ENCODE measurements around the gene MSH3. TPM values are rescaled to one million over a fixed set of nuclear protein-coding genes. Genes with fewer than 3 reads are reported as not detected.

Gene MSH3
- total and polyA plus RNA-seq, 5 donors from 2014 or later, result 11.2 to 17.3 (median 13.3) TPM

DNA sequence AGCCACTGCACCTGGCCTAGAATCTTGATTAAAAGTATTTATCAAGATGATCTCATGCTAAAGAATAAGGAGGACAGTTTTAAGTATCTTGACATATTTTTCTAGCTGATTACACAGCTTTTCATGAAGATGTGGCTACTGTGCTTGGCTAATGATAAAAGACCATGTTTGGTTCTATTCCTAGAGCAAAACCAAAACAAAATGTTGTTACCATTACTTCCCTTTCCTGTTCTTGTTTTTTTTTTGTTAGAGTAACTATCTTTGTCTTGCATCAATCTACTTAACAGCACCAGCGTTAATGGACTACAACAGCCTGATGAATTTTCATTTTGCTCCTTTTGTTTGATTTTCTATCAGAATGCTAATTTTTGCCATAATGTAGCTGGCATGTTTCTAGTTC lies 86.5 kb downstream of the MSH3 start:
- H3K27me3 ChIP-seq (ENCODE audit: control insufficient read depth, insufficient read depth, low read length), result no peaks in the 10 kb centered on the region
- Mint-ChIP-seq H3K27me3 (no peaks in the 10 kb centered on the region), H3K9me3 (no peaks in the 10 kb centered on the region), H3K36me3 (peaks cover 38% of the 10 kb centered on the region), H3K4me1 (peaks cover 29 to 48% (median 42%) of the 10 kb centered on the region in 4 donors), H3K27ac (peak overlapping the region; percentile 61 to 94 (median 85)), H3K4me3 (peak overlapping the region; percentile 2 to 71 (median 64))
- no peaks in the 10 kb centered on the region for H3K36me3 ChIP-seq (ENCODE audit: control insufficient read depth, insufficient read depth, low read length)
- peaks cover 30% of the 10 kb centered on the region for H3K4me1 ChIP-seq (ENCODE audit: control insufficient read depth, insufficient read depth, low read length, poor library complexity, severe bottlenecking)
- peak overlapping the region; percentile 55 for H3K27ac ChIP-seq (ENCODE audit: insufficient read depth, low read length, poor library complexity, severe bottlenecking)
- ATAC-seq (ENCODE audit: low read depth in 2 of 2), result peak in 1 of 2 donors; percentile 18
- peak overlapping the region; percentile 58 for H3K4me3 ChIP-seq (ENCODE audit: low read depth, low read length)
- H3K9me3 ChIP-seq (ENCODE audit: control insufficient read depth in 2 of 2, low read length in 2 of 2), result no peaks in the 10 kb centered on the region
- peak in 1 of 3 donors; percentile 34 for DNase-seq

- Histone ChIP-seq H3K4me3 (ENCODE audit: low read depth, low read length) (no peak overlapping the region), H3K4me1 (ENCODE audit: control insufficient read depth, insufficient read depth, low read length, poor library complexity, severe bottlenecking) (peaks cover 18% of the 10 kb centered on the region), H3K9me3 (ENCODE audit: control insufficient read depth in 2 of 2, low read length in 2 of 2) (no peaks in the 10 kb centered on the region), H3K36me3 (ENCODE audit: control insufficient read depth, insufficient read depth, low read length) (peaks cover 7% of the 10 kb centered on the region), H3K27ac (ENCODE audit: insufficient read depth, low read length, poor library complexity, severe bottlenecking) (no peak overlapping the region), H3K27me3 (ENCODE audit: control insufficient read depth, insufficient read depth, low read length) (no peaks in the 10 kb centered on the region)
- Mint-ChIP-seq H3K4me1 (peaks cover 23 to 30% (median 27%) of the 10 kb centered on the region in 4 donors), H3K27me3 (no peaks in the 10 kb centered on the region), H3K9me3 (no peaks in the 10 kb centered on the region), H3K27ac (peak overlapping the region in 1 of 3 donors; percentile 67), H3K4me3 (no peak overlapping the region), H3K36me3 (peaks cover 57% of the 10 kb centered on the region)
- ATAC-seq (ENCODE audit: low read depth in 2 of 2), result no peak
- DNase-seq, result no peak
Observed at GRCh38 chr5:80744149-80744548, 89.7 kb downstream of the MSH3 start.

DNA sequence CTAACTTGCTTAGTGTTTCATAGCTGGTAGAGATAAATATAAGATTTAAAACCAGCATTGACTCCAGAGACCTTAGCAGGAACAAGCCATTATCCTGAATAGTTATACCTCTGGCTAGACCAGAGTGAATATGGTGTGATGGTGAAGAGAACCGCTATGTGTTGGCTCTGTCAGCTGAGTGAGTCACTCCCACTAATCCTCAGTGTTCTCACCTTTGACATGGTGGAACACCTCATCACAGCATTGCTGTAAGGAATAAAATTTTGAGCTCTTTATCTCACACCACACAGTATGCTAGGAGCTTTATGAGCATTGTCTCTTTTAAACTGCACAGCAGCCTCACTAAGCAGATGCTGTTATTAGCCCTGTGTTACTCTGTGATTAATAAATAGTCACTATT lies 91.0 kb downstream of the MSH3 start:
- Mint-ChIP-seq H3K27me3 (no peaks in the 10 kb centered on the region), H3K9me3 (peaks cover 0 to under 1% (median 0%) of the 10 kb centered on the region in 7 donors), H3K36me3 (peaks cover 60% of the 10 kb centered on the region), H3K27ac (peak overlapping the region in 1 of 3 donors; percentile 67), H3K4me3 (no peak overlapping the region), H3K4me1 (peaks cover 14 to 17% (median 17%) of the 10 kb centered on the region in 4 donors)
- Histone ChIP-seq H3K4me1 (ENCODE audit: control insufficient read depth, insufficient read depth, low read length, poor library complexity, severe bottlenecking) (peaks cover 18% of the 10 kb centered on the region), H3K9me3 (ENCODE audit: control insufficient read depth in 2 of 2, low read length in 2 of 2) (no peaks in the 10 kb centered on the region), H3K27me3 (ENCODE audit: control insufficient read depth, insufficient read depth, low read length) (no peaks in the 10 kb centered on the region), H3K36me3 (ENCODE audit: control insufficient read depth, insufficient read depth, low read length) (peaks cover 9% of the 10 kb centered on the region), H3K4me3 (ENCODE audit: low read depth, low read length) (no peak overlapping the region), H3K27ac (ENCODE audit: insufficient read depth, low read length, poor library complexity, severe bottlenecking) (no peak overlapping the region)
- ATAC-seq (ENCODE audit: low read depth in 2 of 2) (no peak), DNase-seq (no peak)

GRCh38 chr5:80747922-80748321 lies 93.5 kb downstream of the MSH3 start:
- Mint-ChIP-seq H3K27ac (peak overlapping the region in 1 of 3 donors; percentile 28), H3K9me3 (peaks cover 0 to 4% (median 0%) of the 10 kb centered on the region in 7 donors), H3K36me3 (peaks cover 57% of the 10 kb centered on the region), H3K4me3 (no peak overlapping the region), H3K27me3 (no peaks in the 10 kb centered on the region), H3K4me1 (peaks cover 2 to 11% (median 6%) of the 10 kb centered on the region in 4 donors)
- H3K27ac ChIP-seq (ENCODE audit: insufficient read depth, low read length, poor library complexity, severe bottlenecking), result no peak overlapping the region
- ATAC-seq (ENCODE audit: low read depth in 2 of 2) (no peak), DNase-seq (no peak)
- no peaks in the 10 kb centered on the region for H3K27me3 ChIP-seq (ENCODE audit: control insufficient read depth, insufficient read depth, low read length)
- no peak overlapping the region for H3K4me3 ChIP-seq (ENCODE audit: low read depth, low read length)
- no peaks in the 10 kb centered on the region for H3K9me3 ChIP-seq (ENCODE audit: control insufficient read depth in 2 of 2, low read length in 2 of 2)
- H3K36me3 ChIP-seq (ENCODE audit: control insufficient read depth, insufficient read depth, low read length), result peaks cover 9% of the 10 kb centered on the region
- H3K4me1 ChIP-seq (ENCODE audit: control insufficient read depth, insufficient read depth, low read length, poor library complexity, severe bottlenecking), result no peaks in the 10 kb centered on the region

DNA sequence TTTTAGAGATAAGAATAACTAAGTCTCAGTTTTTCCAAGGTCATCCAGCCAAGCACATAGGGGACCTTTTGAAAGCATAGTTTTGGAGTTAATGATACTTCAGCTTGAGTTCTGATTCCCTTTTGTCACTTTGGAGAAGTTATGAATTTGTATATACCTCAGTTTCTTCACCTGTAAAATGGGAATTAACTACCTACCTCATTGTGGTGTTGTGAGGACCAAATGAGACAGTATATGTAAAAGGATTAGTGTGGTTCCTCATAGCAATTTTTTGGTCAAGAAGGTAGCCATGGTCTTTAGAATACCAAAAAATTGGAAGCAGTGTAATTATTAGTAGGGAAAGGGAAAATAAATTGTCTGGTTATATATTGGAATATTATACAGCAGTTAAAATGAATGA lies 98.0 kb downstream of the MSH3 start:
- Mint-ChIP-seq H3K27me3 (no peaks in the 10 kb centered on the region), H3K36me3 (peaks cover 40% of the 10 kb centered on the region), H3K4me1 (peaks cover 26 to 46% (median 41%) of the 10 kb centered on the region in 4 donors), H3K9me3 (peaks cover 0 to 4% (median 0%) of the 10 kb centered on the region in 7 donors), H3K4me3 (no peak overlapping the region), H3K27ac (peak overlapping the region in 1 of 3 donors; percentile 17)
- ATAC-seq (ENCODE audit: low read depth in 2 of 2) (no peak), DNase-seq (no peak)
- Histone ChIP-seq H3K36me3 (ENCODE audit: control insufficient read depth, insufficient read depth, low read length) (peaks cover 3% of the 10 kb centered on the region), H3K4me1 (ENCODE audit: control insufficient read depth, insufficient read depth, low read length, poor library complexity, severe bottlenecking) (peaks cover 33% of the 10 kb centered on the region), H3K27ac (ENCODE audit: insufficient read depth, low read length, poor library complexity, severe bottlenecking) (no peak overlapping the region), H3K27me3 (ENCODE audit: control insufficient read depth, insufficient read depth, low read length) (no peaks in the 10 kb centered on the region), H3K4me3 (ENCODE audit: low read depth, low read length) (no peak overlapping the region), H3K9me3 (ENCODE audit: control insufficient read depth in 2 of 2, low read length in 2 of 2) (no peaks in the 10 kb centered on the region)

DNA sequence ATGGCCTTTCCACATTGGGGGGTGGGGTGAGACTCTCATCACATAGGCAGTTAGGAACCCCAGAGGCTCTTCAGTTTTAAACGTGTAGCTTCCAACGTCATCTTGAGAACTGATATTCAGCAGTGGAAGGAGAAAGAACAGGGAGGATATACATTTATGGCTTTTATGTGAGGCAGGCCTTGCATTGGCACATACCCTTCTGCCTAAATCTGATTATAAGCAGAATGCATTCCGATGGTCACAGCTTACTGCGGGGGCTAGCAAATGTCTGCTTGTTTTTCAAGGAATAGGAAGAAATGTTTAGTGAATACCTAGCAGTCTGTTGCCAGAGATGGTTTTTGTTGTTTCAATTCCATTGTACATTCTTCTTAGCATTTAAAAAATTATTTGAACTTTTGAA lies 99.3 kb downstream of the MSH3 start:
- Mint-ChIP-seq H3K27ac (peak overlapping the region in 2 of 3 donors; percentile 17 to 79), H3K4me3 (peak overlapping the region in 1 of 4 donors; percentile 49), H3K9me3 (peaks cover 0 to 4% (median 0%) of the 10 kb centered on the region in 7 donors), H3K27me3 (no peaks in the 10 kb centered on the region), H3K36me3 (peaks cover 38% of the 10 kb centered on the region), H3K4me1 (peaks cover 18 to 55% (median 51%) of the 10 kb centered on the region in 4 donors)
- DNase-seq (no peak), ATAC-seq (ENCODE audit: low read depth in 2 of 2) (no peak)
- H3K27ac ChIP-seq (ENCODE audit: insufficient read depth, low read length, poor library complexity, severe bottlenecking), result no peak overlapping the region
- H3K9me3 ChIP-seq (ENCODE audit: control insufficient read depth in 2 of 2, low read length in 2 of 2), result no peaks in the 10 kb centered on the region
- H3K27me3 ChIP-seq (ENCODE audit: control insufficient read depth, insufficient read depth, low read length), result no peaks in the 10 kb centered on the region
- peaks cover 2% of the 10 kb centered on the region for H3K36me3 ChIP-seq (ENCODE audit: control insufficient read depth, insufficient read depth, low read length)
- peaks cover 38% of the 10 kb centered on the region for H3K4me1 ChIP-seq (ENCODE audit: control insufficient read depth, insufficient read depth, low read length, poor library complexity, severe bottlenecking)
- H3K4me3 ChIP-seq (ENCODE audit: low read depth, low read length), result no peak overlapping the region

DNA sequence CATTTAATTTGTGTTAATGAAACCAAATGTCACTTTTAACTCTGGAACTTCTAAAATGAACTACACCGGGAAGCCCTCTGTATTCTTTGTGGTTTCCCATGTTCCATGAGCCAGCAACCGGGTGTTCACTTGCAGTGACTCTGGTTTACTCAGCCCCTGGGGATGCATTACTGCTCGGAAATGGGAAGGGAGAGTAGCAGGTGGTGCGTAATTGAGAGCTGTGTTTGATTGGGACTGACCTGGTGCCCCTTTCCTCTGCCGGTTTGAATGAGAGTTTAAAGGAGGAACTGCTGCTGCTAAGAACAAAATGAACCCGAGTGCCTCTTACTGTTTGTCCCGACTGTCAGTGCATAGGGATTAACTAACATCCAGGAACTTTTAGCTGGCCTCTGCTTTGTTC lies 100.4 kb downstream of the MSH3 start:
- Mint-ChIP-seq H3K4me3 (peak overlapping the region; percentile 3 to 80 (median 76)), H3K4me1 (peaks cover 20 to 66% (median 61%) of the 10 kb centered on the region in 4 donors), H3K27ac (peak overlapping the region; percentile 87 to 97 (median 91)), H3K36me3 (peaks cover 36% of the 10 kb centered on the region), H3K27me3 (no peaks in the 10 kb centered on the region), H3K9me3 (peaks cover 0 to 4% (median 0%) of the 10 kb centered on the region in 7 donors)
- H3K4me3 ChIP-seq (ENCODE audit: low read depth, low read length), result peak overlapping the region; percentile 60
- DNase-seq, result no peak
- no peaks in the 10 kb centered on the region for H3K36me3 ChIP-seq (ENCODE audit: control insufficient read depth, insufficient read depth, low read length)
- peaks cover 41% of the 10 kb centered on the region for H3K4me1 ChIP-seq (ENCODE audit: control insufficient read depth, insufficient read depth, low read length, poor library complexity, severe bottlenecking)
- no peak for ATAC-seq (ENCODE audit: low read depth in 2 of 2)
- H3K9me3 ChIP-seq (ENCODE audit: control insufficient read depth in 2 of 2, low read length in 2 of 2), result no peaks in the 10 kb centered on the region
- peak overlapping the region; percentile 72 for H3K27ac ChIP-seq (ENCODE audit: insufficient read depth, low read length, poor library complexity, severe bottlenecking)
- no peaks in the 10 kb centered on the region for H3K27me3 ChIP-seq (ENCODE audit: control insufficient read depth, insufficient read depth, low read length)

GRCh38 chr5:80755626-80756025 lies 101.2 kb downstream of the MSH3 start:
- Mint-ChIP-seq H3K4me3 (peak overlapping the region; percentile 3 to 80 (median 76)), H3K4me1 (peaks cover 27 to 73% (median 68%) of the 10 kb centered on the region in 4 donors), H3K27ac (peak overlapping the region; percentile 87 to 97 (median 91)), H3K9me3 (peaks cover 0 to 4% (median 0%) of the 10 kb centered on the region in 7 donors), H3K36me3 (peaks cover 34% of the 10 kb centered on the region), H3K27me3 (no peaks in the 10 kb centered on the region)
- peak; percentile 83 to 87 for ATAC-seq (ENCODE audit: low read depth in 2 of 2)
- Histone ChIP-seq H3K27ac (ENCODE audit: insufficient read depth, low read length, poor library complexity, severe bottlenecking) (peak overlapping the region; percentile 72), H3K36me3 (ENCODE audit: control insufficient read depth, insufficient read depth, low read length) (no peaks in the 10 kb centered on the region), H3K27me3 (ENCODE audit: control insufficient read depth, insufficient read depth, low read length) (no peaks in the 10 kb centered on the region), H3K4me3 (ENCODE audit: low read depth, low read length) (peak overlapping the region; percentile 60), H3K9me3 (ENCODE audit: control insufficient read depth in 2 of 2, low read length in 2 of 2) (no peaks in the 10 kb centered on the region), H3K4me1 (ENCODE audit: control insufficient read depth, insufficient read depth, low read length, poor library complexity, severe bottlenecking) (peaks cover 48% of the 10 kb centered on the region)
- peak in 2 of 3 donors; percentile 17 to 91 for DNase-seq
